Liver (tissue), 9 donors: ENCODE measurements around the gene SLC4A3. TPM values are rescaled to one million over a fixed set of nuclear protein-coding genes. Genes with fewer than 3 reads are reported as not detected.

Experiments used
- DNase-seq: peaks from one replicate; pipeline ENCODE4 v3.0.0-alpha.2; 2017; ENCODE audit warnings: low spot score
- H3K27ac ChIP-seq, 2 donors: one replicate each; pipeline ENCODE4 v1.7.0; 2013; ENCODE audit warnings: inconsistent platforms in 2 of 2, low read length in 2 of 2, control low read depth in 1 of 2, low read depth in 1 of 2, mild to moderate bottlenecking in 1 of 2
- H3K27me3 ChIP-seq, 4 donors: one replicate each; pipeline versions ENCODE4 v1.6.1 to v1.7.0; 2013; ENCODE audit warnings: low read length in 3 of 4, inconsistent platforms in 1 of 4, mild to moderate bottlenecking in 1 of 4, moderate library complexity in 1 of 4; ENCODE audit not compliant: control insufficient read depth in 4 of 4, insufficient read depth in 4 of 4
- H3K36me3 ChIP-seq, 4 donors: one replicate each; pipeline versions ENCODE4 v1.6.1 to v1.7.0; 2013; ENCODE audit warnings: low read length in 3 of 4, mild to moderate bottlenecking in 3 of 4, low read depth in 1 of 4, moderate library complexity in 1 of 4; ENCODE audit not compliant: control insufficient read depth in 4 of 4, insufficient read depth in 3 of 4
- H3K4me1 ChIP-seq, 4 donors: one replicate each; pipeline versions ENCODE4 v1.6.1 to v1.7.0; 2013; ENCODE audit warnings: low read length in 3 of 4, mild to moderate bottlenecking in 3 of 4, moderate library complexity in 1 of 4; ENCODE audit not compliant: control insufficient read depth in 4 of 4, insufficient read depth in 4 of 4
- H3K4me3 ChIP-seq, 3 donors: one replicate each; pipeline versions ENCODE4 v1.6.1 to v1.7.0; 2013; ENCODE audit warnings: low read length in 3 of 3, control low read depth in 1 of 3, low read depth in 1 of 3, mild to moderate bottlenecking in 1 of 3
- H3K9ac ChIP-seq, 2 donors: one replicate each; pipeline ENCODE4 v1.7.0; 2013; ENCODE audit warnings: low read length in 2 of 2, mild to moderate bottlenecking in 2 of 2, moderate library complexity in 2 of 2, control low read depth in 1 of 2, low read depth in 1 of 2
- H3K9me3 ChIP-seq, 4 donors: one replicate each; pipeline versions ENCODE4 v1.6.1 to v1.7.0; 2013; ENCODE audit warnings: low read length in 3 of 4; ENCODE audit not compliant: control insufficient read depth in 4 of 4
- ATF3 ChIP-seq: IDR thresholded peaks from 2 replicates; pipeline ENCODE4 v1.6.1; 2016; ENCODE audit warnings: antibody characterized with exemption
- CTCF ChIP-seq: fragments of 150-350 bp; IDR thresholded peaks from 2 replicates; pipeline ENCODE4 v1.5.1; 2017; ENCODE audit warnings: improper control_type of control experiment, low read depth, low read length; ENCODE audit not compliant: missing input control
- EGR1 ChIP-seq, 2 donors: IDR thresholded peaks; 2 replicates each; pipeline ENCODE4 v1.6.1; 2016 to 2018; ENCODE audit warnings: antibody characterized with exemption in 2 of 2, low read depth in 2 of 2
- FOXA1 ChIP-seq: IDR thresholded peaks from 2 replicates; pipeline ENCODE4 v1.6.1; 2016; ENCODE audit warnings: antibody characterized with exemption
- FOXA2 ChIP-seq: IDR thresholded peaks from 2 replicates; pipeline ENCODE4 v1.6.1; 2016; ENCODE audit warnings: antibody characterized with exemption
- GABPA ChIP-seq, 2 donors: IDR thresholded peaks in 1 of 2; conservative IDR thresholded peaks in 1 of 2; 2 replicates each; pipeline ENCODE4 v1.6.1; 2016; ENCODE audit warnings: antibody characterized with exemption in 2 of 2, mild to moderate bottlenecking in 1 of 2, moderate library complexity in 1 of 2
- HNF4A ChIP-seq, 2 donors: conservative IDR thresholded peaks; 2 replicates each; pipeline ENCODE4 v1.6.1; 2016; ENCODE audit warnings: antibody characterized with exemption in 2 of 2, mild to moderate bottlenecking in 2 of 2
- HNF4G ChIP-seq: IDR thresholded peaks from 2 replicates; pipeline ENCODE4 v1.6.1; 2016; ENCODE audit warnings: antibody characterized with exemption
- JUND ChIP-seq, 2 donors: IDR thresholded peaks; 2 replicates each; pipeline ENCODE4 v1.6.1; 2016; ENCODE audit warnings: antibody characterized with exemption in 2 of 2
- MAX ChIP-seq: IDR thresholded peaks from 2 replicates; pipeline ENCODE4 v1.6.1; 2016; ENCODE audit warnings: antibody characterized with exemption
- RAD21 ChIP-seq, 2 donors: IDR thresholded peaks; 2 replicates each; pipeline ENCODE4 v1.6.1; 2016; ENCODE audit warnings: antibody characterized with exemption in 2 of 2, mild to moderate bottlenecking in 2 of 2
- REST ChIP-seq: IDR thresholded peaks from 2 replicates; pipeline ENCODE4 v1.6.1; 2016; ENCODE audit warnings: antibody characterized with exemption, mild to moderate bottlenecking
- RXRA ChIP-seq, 2 donors: IDR thresholded peaks; 2 replicates each; pipeline ENCODE4 v1.6.1; 2017 to 2018; ENCODE audit warnings: antibody characterized with exemption in 2 of 2, mild to moderate bottlenecking in 1 of 2
- SP1 ChIP-seq: IDR thresholded peaks from 2 replicates; pipeline ENCODE4 v1.6.1; 2018; ENCODE audit warnings: antibody characterized with exemption, mild to moderate bottlenecking
- TAF1 ChIP-seq: conservative IDR thresholded peaks from 2 replicates; pipeline ENCODE4 v1.6.1; 2016; ENCODE audit warnings: antibody characterized with exemption, mild to moderate bottlenecking
- YY1 ChIP-seq: IDR thresholded peaks from 2 replicates; pipeline ENCODE4 v1.6.1; 2016; ENCODE audit warnings: antibody characterized with exemption, mild to moderate bottlenecking
- ZBTB33 ChIP-seq: IDR thresholded peaks from 2 replicates; pipeline ENCODE4 v1.6.1; 2016; ENCODE audit warnings: antibody characterized with exemption
- WGBS: extraction: QIAGEN DNeasy Blood & Tissue Kit; methylation state at CpG from one replicate; pipeline ENCODE4 v1.1.7; 2013; 5-methylcytosine and 5-hydroxymethylcytosine counted together
- polyA plus RNA-seq, 2 donors: library from polyadenylated mRNA; stranded (reverse) in 1 of 2; unstranded in 1 of 2; fragments of 200-250 nt in 1 of 2; fragments of >200 nt in 1 of 2; fragmentation: Nextera tagmentation in 1 of 2; extraction: Ambion mirVana in 1 of 2; gene quantifications; one replicate each; pipeline versions ENCODE4 v1.2.1 to v1.2.3, GENCODE V29; 2013 to 2015
- total RNA-seq, 2 donors: library from RNA; depleted of rRNA; stranded (reverse); fragments of >200 nt; gene quantifications; one replicate each; pipeline ENCODE4 v1.2.3, GENCODE V29; 2014
- donor health status: healthy.
- donor health status: healthy.
- donor health status: healthy.
- donor health status: healthy.
- donor health status: healthy.

SLC4A3 gene
- total and polyA plus RNA-seq, 4 donors = 0.08 to 0.19 (median 0.08) TPM

- TF ChIP-seq CTCF (no peak), EGR1 (IDR thresholded peaks at IDR 0.05; ENCODE audit: low read depth in 2 of 2) (no peak), ATF3 (no peak), REST (no peak), FOXA2 (no peak), JUND (IDR thresholded peaks at IDR 0.05) (no peak), SP1 (no peak), RAD21 (IDR thresholded peaks at IDR 0.05) (no peak), HNF4G (no peak)
- no peak overlapping the region for H3K4me3 ChIP-seq
- no peak overlapping the region for H3K27ac ChIP-seq
- H3K27me3 ChIP-seq = peaks cover 0 to 2% (median 0%) of the 10 kb centered on the region in 4 donors
- no peaks in the 10 kb centered on the region for H3K36me3 ChIP-seq
- no peaks in the 10 kb centered on the region for H3K9me3 ChIP-seq
- H3K4me1 ChIP-seq = peaks cover 0 to 3% (median 0%) of the 10 kb centered on the region in 4 donors
- DNase-seq = no peak
- H3K9ac ChIP-seq = no peak overlapping the region
- 80% methylated on average over 3 of the region's 3 CpGs for WGBS
Measured at GRCh38 chr2:219687272-219687671, 59.8 kb downstream of the SLC4A3 start.

- Histone ChIP-seq H3K27me3 (peaks cover 0 to 2% (median 0%) of the 10 kb centered on the region in 4 donors), H3K4me3 (no peak overlapping the region), H3K9ac (no peak overlapping the region), H3K36me3 (no peaks in the 10 kb centered on the region), H3K4me1 (peaks cover 0 to 3% (median 0%) of the 10 kb centered on the region in 4 donors), H3K9me3 (no peaks in the 10 kb centered on the region), H3K27ac (no peak overlapping the region)
- no peak for DNase-seq
- WGBS = 85% methylated on average over 19 of the region's 19 CpGs
- TF ChIP-seq MAX (no peak), ZBTB33 (no peak), RAD21 (IDR thresholded peaks at IDR 0.05) (no peak), EGR1 (IDR thresholded peaks at IDR 0.05; ENCODE audit: low read depth in 2 of 2) (no peak), HNF4A (conservative IDR thresholded peaks at IDR 0.05) (no peak), CTCF (no peak), FOXA1 (no peak), RXRA (IDR thresholded peaks at IDR 0.05) (no peak), TAF1 (no peak), JUND (IDR thresholded peaks at IDR 0.05) (no peak), REST (no peak), YY1 (no peak), SP1 (no peak), GABPA (IDR thresholded peaks at IDR 0.05 in 1 of 2, conservative IDR thresholded peaks at IDR 0.05 in 1 of 2) (no peak), FOXA2 (no peak), HNF4G (no peak)
Measured at GRCh38 chr2:219687882-219688559, 60.6 kb downstream of the SLC4A3 start.
